C4-2B (cell line): Measurements from ENCODE around the gene TMEM178A.
A peak's percentile ranks its signal among the peaks of the same experiment; 100 is the strongest.

ENCODE experiments used
- H3K27ac ChIP-seq: fragments of 450-650 bp; 2 replicates; pipeline ENCODE4 v1.5.1; 2017
- CTCF ChIP-seq: fragments of 450-650 bp; conservative IDR thresholded peaks from 2 replicates; pipeline ENCODE4 v1.5.1; 2017; ENCODE audit warnings: mild to moderate bottlenecking
- ZFX ChIP-seq: fragments of 450-650 bp; IDR thresholded peaks from 2 replicates; pipeline ENCODE4 v1.6.1; 2017

The TMEM178A gene

DNA sequence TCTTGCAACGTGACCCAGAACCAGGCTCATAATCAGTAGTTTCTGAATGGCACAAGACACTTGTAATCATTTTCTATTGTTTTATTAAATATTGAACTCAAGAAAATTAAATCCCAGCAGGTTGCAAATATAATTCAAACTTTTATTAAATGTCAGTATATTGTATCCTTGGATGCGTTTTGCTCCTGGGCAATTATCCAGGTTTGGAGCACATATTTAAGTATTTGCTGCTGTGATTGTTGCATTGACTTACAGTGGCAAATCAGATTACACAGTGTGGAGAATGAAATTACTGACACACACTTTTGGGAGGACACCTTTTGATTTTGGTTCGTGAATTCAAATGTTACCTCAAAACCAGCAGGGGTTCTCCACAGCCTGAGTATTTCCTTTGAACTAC is 27.1 kb upstream of the TMEM178A start:
- TF ChIP-seq ZFX, result no peak
- TF ChIP-seq CTCF, result no peak
- no peak overlapping the region for H3K27ac ChIP-seq

GRCh38 chr2:39640107-39640506 is 25.6 kb upstream of the TMEM178A start:
- TF ChIP-seq ZFX, result no peak
- H3K27ac ChIP-seq, result no peak overlapping the region

- no peak overlapping the region for H3K27ac ChIP-seq
- TF ChIP-seq CTCF (no peak), ZFX (no peak)
Measured at GRCh38 chr2:39640681-39641080, 25.0 kb upstream of the TMEM178A start.

- no peak for TF ChIP-seq ZFX
- no peak for TF ChIP-seq CTCF
- no peak overlapping the region for H3K27ac ChIP-seq
Measured at GRCh38 chr2:39641635-39642034, 24.1 kb upstream of the TMEM178A start.

DNA sequence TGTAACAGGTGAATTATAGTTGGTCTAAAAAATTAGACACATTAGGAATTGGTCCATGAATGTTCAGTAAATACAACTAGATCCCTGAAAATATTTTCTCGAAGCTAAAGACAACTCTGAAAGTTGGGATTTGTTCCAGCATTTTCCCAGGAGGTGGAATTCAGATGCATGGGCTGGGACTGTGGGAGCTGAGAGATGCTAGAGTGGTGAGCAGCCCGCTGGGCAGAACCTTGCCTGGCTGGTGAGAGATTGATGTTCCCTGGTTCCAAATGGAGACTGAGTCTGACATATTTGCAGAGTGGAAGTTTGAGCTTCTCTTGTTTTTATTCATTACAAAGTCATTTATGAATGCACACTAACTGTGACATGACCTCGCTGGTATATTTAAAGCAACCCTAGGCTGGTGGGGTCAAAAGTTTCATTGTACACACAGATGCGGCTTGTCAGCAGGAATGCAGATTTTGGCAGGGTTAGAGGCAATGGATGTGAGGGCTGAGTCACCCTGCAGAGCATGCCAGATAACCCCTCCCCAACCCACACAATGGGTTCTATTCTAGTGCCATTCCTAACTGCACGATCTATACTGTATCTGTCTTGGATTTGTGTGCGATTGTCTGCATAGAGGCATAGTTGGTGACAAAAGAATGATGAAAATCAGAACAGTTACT is 23.5 kb upstream of the TMEM178A start:
- H3K27ac ChIP-seq, result no peak overlapping the region
- TF ChIP-seq CTCF (no peak), ZFX (no peak)

DNA sequence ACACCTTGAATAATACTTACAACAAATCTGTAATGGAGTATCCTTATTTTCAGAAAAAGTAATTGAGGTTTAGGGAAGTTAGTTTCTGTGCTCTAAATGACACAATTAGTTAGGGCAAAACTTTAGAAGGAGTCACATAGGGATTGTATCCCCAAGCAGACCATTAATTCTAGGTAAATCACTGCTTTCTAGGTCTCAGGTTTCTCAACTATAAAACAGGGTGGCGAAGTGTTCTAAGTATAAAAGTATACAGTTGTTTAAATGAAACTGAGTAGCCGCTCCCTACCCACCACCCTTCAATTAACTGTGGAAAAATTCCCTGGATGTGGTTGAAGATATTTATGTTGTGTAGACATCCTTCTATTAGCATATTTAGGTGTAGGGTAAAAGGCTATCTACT is 19.9 kb upstream of the TMEM178A start:
- H3K27ac ChIP-seq, result no peak overlapping the region
- TF ChIP-seq ZFX (no peak), CTCF (no peak)

DNA sequence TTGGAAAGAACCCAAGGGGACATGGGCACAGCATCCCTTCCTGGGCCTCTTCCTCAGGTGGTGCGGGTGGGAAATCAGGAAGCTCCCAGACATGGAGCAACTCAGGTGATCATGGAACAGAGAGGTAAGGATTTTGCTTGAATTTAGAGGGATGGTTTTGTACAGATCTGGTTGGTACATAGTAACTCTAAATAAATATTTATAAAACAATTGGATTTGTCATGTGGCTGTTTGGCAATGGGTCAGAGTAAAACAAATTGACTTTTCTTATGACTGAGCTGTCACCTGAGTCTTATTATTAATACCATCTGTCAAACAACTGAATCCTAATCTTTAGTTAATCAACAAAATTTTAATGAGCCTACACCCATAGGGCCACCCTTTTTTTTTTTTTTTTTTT is 19.4 kb upstream of the TMEM178A start:
- TF ChIP-seq ZFX (no peak), CTCF (no peak)
- no peak overlapping the region; the same call in 1 of the 2 replicates for H3K27ac ChIP-seq

DNA sequence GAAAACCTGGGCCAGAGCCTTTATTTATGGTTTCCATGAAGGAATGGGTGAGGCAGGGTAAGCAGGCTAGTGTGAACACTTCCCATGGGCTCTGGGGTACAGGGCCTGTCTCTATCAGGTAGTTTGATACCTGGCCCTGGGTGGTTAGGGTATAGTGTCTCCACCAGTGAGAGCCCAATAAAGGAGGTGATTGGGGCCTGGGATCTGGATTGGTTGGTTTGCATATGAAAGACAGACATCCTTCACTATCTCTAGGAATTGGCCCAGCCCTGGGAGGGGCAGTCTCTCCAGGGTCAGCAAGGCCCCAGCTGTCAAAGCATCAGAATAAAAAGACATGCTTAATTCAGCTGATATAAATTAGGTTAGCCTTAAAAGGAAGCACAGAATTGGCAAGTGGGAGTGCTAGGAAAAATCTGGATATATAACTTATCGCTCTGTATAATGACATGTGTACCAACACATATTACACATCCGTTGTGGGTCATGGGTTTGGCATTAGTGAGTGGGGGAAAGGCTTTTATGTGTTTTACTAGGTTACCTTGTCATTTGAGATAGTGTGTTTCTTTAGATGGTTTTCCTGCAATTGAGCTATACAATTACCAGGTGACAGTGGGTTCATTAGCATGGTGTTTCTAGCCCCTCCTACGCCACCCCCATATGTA is 18.5 kb upstream of the TMEM178A start:
- TF ChIP-seq ZFX (no peak), CTCF (no peak)
- peak overlapping the region; percentile 15; the same call in 1 of the 2 replicates for H3K27ac ChIP-seq
